ENCODE data around the gene SIGMAR1. TPM values are rescaled to one million over a fixed set of nuclear protein-coding genes. Genes with fewer than 3 reads are reported as not detected.
A peak's percentile ranks its signal among the peaks of the same experiment; 100 is the strongest.
"Not testable (repeated sequence)": the region's sequence is repeated elsewhere in the genome, so short reads cannot be mapped to it uniquely, and the experiment has no call there.

Gene SIGMAR1
- total RNA-seq, 1 donor from 2014 or later = 31.0 TPM

DNA sequence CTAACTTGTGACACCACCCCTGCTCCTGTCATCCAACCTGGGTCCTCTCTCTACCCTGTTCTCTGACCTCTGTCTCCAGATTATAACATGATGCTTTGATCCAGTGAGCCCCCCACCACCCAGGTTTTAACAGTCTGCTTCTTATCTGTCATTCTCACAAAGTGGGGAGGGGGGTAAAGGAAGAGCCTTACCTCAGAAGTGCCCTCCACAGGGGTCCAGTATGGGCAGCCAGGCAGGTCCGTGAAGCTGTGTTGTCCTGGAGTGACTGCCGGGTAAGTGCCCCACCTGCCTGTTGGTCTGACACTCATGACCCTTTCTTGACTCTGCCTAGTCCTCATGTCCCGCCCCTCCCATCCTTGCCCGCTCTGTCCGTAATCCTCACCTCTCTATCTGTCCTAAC, 17.8 kb upstream of the SIGMAR1 start:
- DNase-seq (ENCODE audit: low read depth in 2 of 2) = no peak

GRCh38 chr9:34654323-34655051, 16.9 kb upstream of the SIGMAR1 start:
- peak in 1 of 2 donors; percentile 69 for DNase-seq (ENCODE audit: low read depth in 2 of 2)

DNA sequence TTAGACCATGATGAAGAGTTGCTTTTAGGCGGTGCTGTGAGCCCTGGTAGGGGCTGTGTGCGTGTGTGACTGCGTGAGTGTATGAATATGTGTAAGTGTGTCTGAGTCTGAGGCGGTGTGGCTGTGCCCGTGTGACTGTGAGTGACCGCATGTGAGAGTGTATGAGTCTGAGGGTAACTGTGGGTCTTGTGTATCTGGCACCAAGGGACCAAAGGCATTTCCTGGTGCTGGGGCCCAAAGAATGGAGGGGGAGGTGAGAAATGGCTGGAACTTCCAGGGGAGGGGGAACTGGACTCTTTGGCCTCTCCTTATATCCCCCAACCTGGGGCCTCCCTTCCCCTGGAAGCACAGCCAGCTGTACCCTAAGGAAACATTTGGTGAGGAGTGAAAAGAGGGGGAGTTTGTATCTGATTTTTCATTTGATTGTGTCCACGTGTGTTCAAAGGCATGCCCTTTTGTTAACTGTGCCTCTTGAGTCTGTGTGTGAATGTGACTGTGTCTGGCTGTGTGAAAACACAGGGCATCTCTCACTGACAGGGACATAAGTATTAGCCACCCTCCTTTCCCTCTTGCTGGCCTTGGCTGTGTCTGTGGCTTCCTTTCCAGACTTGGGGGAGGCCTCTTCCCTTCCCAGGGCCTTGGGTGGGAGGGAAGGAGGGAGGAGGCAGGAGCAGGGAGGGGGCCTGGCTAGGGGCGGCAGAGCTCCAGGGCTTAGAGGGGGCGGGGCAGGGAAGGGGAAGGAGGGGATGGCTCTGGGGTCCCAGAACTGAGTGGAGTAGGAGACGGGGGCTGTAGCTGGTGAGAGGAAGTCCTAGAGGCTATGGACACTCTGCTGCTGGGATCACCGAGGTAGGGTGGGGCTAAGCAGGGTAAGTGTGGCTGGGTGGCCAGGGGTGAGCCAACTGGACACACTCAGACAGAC, 15.8 kb upstream of the SIGMAR1 start:
- peak; percentile 33 to 46 for DNase-seq (ENCODE audit: low read depth in 2 of 2)

- no peak for DNase-seq (ENCODE audit: low read depth in 2 of 2)
These were observed 15.0 kb upstream of the SIGMAR1 start for GRCh38 chr9:34652602-34653000.

- DNase-seq (ENCODE audit: low read depth in 2 of 2) = peak; percentile 83 to 89
These were observed 14.5 kb upstream of the SIGMAR1 start, which contains the start of gene IL11RA for GRCh38 chr9:34651876-34652601. TSS of gene IL11RA (plus strand) at chr9:34652185. CDS start at chr9:34655218, 3,033 bp downstream.

DNA sequence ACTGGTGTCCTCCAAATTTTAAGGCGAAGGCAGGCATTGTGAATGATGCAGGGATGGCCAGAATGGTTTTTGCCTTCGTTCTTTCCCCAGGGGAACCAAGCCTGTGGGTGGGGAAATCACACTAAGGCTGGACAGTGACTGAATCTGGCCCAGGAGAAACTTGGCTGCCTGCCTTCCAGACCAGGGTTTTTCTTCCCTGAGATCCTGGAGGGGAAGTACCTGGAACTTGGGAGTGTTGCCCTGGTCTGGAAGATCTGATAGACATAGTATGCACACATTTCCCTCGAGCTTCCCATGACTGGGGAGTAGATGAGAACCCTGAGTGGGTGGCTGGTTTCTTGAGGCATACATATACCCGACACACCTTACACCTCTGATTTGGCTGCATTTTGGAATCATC, 13.7 kb upstream of the SIGMAR1 start:
- peak in 1 of 2 donors; percentile 28 for DNase-seq (ENCODE audit: low read depth in 2 of 2)

DNA sequence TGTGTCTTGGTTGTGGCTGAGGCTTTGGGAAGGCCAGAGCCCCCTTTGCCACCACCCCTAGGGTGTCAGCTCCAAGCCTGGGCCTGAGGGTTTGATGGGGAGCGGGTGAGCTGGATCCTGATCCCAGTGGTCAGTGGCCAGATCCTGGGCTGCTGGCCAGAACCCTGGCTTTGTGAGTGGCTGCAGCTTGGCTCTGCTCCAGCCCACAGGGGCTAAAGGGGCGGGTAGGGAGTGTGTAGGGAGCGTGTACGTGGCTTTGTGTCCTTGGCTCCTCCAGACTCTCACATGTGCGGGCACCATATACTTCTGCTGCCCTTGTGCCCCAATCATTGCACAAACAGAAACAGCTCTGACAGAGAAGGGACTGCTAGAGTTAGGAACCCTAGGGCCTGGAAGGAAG, 13.2 kb upstream of the SIGMAR1 start:
- peak in 1 of 2 donors; percentile 43 for DNase-seq (ENCODE audit: low read depth in 2 of 2)

GRCh38 chr9:34648673-34649072, 11.1 kb upstream of the SIGMAR1 start:
- no peak for DNase-seq (ENCODE audit: low read depth in 2 of 2)

DNA sequence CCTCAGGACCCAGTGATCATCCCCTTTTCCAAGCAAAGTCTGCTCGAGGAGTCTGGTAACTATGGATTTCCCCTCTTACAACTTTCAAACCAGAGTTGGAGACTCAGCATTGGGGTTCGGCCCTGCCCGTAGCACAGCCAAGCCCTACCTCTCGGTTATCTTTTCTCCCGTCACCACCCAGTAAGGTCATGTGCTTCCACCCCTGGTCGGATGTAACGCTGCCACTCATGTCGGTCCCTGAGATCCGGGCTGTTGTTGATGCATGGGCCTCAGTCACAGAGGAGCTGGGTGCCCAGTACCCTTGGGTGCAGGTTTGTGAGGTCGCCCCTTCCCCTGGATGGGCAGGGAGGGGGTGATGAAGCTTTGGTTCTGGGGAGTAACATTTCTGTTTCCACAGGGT, 10.1 kb upstream of the SIGMAR1 start:
- no peak for DNase-seq (ENCODE audit: low read depth in 2 of 2)

- DNase-seq (ENCODE audit: low read depth in 2 of 2) = no peak
These were observed 9.5 kb upstream of the SIGMAR1 start for GRCh38 chr9:34647084-34647403.

- DNase-seq (ENCODE audit: low read depth in 2 of 2) = peak; percentile 86 to 95
These were observed 8.9 kb upstream of the SIGMAR1 start, which contains the start of gene GALT for GRCh38 chr9:34646211-34647083. TSS of gene GALT (plus strand) at chr9:34646675. CDS start at chr9:34646705, 30 bp downstream.

DNA sequence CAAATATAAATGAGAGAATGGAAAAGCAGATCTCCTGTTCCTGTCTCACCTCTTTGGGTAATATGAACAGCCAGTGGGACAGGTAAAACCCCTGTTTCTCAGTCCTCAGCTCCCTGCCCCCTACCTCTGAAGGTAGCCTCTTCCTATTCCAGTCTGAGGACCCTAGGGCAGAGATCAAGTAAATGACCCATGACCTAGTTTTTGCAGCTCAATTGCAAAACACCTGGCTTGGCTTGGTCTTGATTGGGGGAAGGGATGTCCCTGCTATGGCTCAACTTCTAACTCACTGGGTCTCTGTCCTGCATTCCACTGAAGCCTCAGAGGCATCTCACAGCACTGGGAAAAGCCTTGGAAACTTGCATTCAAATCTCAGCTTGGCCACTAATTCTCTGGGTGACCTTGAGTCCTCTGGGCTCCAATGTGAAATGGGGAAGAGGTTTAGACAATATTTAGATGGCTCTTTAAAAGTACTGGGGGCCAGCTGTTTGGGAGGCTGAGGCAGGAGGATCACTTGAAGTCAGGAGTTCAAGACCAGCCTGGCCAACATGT, 7.3 kb upstream of the SIGMAR1 start:
- DNase-seq (ENCODE audit: low read depth in 2 of 2) = no peak

DNA sequence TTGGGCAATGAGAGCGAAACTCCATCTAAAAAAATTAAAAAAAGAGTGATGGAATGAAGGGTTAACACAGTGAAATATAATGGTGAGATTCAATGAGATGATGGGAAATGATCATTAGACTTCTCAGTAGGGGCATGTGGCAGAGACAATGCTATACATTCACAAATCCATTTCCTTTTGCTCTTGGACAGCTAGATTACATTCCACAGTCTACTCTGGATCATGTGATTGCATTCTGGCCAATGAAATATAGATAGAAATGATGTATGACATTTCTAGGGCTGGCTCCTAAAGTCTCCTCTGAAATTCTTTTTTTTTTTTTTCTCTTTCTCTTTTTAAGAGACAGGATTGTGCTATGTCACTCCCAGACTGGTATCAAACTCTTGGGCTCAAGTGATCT, 5.1 kb upstream of the SIGMAR1 start:
- no peak for DNase-seq (ENCODE audit: low read depth in 2 of 2)

- DNase-seq (ENCODE audit: low read depth in 2 of 2) = not testable (repeated sequence)
These were observed 1.7 kb upstream of the SIGMAR1 start for GRCh38 chr9:34639322-34639721.

GRCh38 chr9:34638138-34638445, 505 bp upstream of the SIGMAR1 start:
- no peak for DNase-seq (ENCODE audit: low read depth in 2 of 2)

- DNase-seq (ENCODE audit: low read depth in 2 of 2) = no peak
These were observed 714 bp downstream of the SIGMAR1 start for GRCh38 chr9:34636791-34637355.

DNA sequence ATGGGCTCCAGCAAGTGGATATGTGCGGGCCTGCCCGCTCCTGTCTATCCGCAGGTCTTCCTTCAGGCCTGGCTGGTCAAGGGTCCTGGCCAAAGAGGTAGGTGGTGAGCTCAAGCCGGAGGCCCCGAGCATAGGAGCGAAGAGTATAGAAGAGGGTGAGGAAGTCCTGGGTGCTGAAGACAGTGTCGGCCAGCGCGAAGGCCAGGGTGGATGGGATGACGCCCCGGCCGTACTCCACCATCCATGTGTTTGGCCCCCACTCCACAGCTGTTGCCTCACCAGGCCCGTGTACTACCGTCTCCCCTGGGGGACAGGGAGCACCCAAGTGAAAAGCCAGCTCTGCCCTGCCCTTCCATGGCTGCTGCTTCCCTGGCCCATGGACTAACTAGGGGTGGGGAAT, 2.0 kb downstream of the SIGMAR1 start:
- no peak for DNase-seq (ENCODE audit: low read depth in 2 of 2)

DNA sequence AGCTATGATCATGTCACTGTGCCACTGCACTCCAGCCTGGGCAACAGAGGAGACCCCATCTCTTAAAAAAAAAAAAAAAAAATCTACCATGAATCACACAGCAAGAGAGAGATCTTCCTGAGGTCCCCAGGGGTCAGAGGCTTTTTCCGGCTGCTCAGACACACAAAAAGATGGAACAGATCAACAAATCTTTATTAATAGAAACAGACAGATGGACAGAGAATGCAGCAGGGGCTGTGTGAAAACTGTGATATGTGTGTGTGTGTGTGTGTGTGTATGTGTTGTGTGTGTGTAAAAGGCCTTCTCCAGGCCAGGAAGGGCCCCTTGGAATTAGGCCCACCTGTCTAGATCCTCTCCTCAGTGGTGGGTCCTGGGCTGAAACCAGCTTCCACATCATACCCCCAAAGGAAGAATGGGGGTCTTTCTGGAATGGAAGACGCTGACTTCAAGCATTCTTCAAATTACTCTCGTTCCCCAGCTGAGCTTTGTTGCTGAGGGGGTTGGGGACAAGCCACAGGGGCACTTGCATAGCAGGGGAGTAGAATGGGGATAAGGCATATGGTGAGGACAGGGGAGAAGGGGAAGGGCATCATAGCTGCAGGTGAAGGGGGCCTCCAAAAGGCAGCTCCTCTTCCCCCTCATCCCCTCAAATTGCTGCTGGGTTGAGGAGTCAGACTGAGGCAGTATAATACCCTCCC, 2.9 kb downstream of the SIGMAR1 start:
- DNase-seq (ENCODE audit: low read depth in 2 of 2) = peak in 1 of 2 donors; percentile 30

DNA sequence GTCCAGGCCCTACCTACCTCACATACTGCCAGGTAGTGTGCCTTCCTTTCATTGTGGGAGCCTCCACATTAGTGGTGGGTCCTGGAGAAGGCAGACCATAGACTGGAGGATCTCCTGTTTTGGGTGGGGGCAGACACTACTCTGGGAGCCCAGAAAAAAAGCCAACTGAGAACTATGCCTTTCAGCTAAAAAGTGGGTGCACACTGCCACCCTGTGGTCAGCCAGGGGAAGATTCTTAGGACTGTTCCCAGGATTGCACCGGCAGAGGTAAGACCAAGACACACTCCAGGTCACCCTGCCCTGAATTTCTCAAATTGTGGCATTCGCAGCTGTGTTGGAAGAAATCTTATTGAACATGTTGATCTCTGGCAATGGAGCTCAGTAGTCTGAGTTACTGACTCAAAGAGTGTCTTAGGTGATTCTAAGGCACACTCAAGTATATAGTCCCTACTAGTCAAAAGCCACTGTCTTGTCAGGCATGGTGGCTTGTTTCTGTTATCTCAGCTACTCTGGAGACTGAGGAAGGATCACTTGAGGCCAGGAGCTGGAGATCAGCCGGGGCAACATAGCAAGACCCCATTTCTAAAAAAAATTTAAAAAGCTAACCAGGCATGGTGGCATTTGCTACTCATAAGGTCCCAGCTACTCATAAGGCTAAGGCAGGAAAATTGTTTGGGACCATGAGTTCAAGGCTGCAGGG, 3.6 kb downstream of the SIGMAR1 start:
- peak; percentile 71 to 74 for DNase-seq (ENCODE audit: low read depth in 2 of 2)
